ENCODE results near the gene SF1.

DNA sequence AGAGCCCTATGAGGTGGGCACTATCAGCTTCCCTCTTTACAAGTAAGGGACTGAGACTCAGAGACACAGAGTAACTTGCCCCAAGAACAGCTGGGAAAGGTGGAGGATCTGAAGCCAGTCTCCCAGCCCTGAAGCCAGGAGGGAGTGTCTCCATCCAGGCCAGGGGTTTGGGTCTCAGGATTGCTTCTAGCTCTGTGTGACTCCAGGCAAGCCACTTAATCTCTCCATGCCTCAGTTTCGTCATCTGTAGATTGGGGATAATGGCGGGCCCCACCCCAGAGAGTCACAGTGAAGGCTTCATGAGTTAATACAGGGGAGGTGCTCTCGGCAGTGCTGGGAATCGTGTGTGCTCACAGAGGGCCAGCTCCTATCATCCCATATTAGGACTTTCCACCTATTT, 14.1 kb upstream of the SF1 start:
- TF ChIP-seq EZH2phosphoT487 (IDR thresholded peaks at IDR 0.05; ENCODE audit: low read depth) = no peak
- TF ChIP-seq, protein P1, sequence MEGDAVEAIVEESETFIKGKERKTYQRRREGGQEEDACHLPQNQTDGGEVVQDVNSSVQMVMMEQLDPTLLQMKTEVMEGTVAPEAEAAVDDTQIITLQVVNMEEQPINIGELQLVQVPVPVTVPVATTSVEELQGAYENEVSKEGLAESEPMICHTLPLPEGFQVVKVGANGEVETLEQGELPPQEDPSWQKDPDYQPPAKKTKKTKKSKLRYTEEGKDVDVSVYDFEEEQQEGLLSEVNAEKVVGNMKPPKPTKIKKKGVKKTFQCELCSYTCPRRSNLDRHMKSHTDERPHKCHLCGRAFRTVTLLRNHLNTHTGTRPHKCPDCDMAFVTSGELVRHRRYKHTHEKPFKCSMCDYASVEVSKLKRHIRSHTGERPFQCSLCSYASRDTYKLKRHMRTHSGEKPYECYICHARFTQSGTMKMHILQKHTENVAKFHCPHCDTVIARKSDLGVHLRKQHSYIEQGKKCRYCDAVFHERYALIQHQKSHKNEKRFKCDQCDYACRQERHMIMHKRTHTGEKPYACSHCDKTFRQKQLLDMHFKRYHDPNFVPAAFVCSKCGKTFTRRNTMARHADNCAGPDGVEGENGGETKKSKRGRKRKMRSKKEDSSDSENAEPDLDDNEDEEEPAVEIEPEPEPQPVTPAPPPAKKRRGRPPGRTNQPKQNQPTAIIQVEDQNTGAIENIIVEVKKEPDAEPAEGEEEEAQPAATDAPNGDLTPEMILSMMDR (IDR thresholded peaks at IDR 0.05; ENCODE audit: low read depth, low read length) = no peak

Measured in OCI-LY3 (cell line).